ENCODE data around the gene SLC43A2.
"Not testable (repeated sequence)": the region's sequence is repeated elsewhere in the genome, so short reads cannot be mapped to it uniquely, and the experiment has no call there.

GRCh38 chr17:1526876-1527275 lies 101.8 kb downstream of the SLC43A2 start:
- TF ChIP-seq CTCF (IDR thresholded peaks at IDR 0.05); POLR2A (IDR thresholded peaks at IDR 0.05); EP300 (IDR thresholded peaks at IDR 0.05; ENCODE audit: low read depth): not testable (repeated sequence)

Data from transverse colon (tissue), 3 donors.